ENCODE results near the gene USE1. TPM values are rescaled to one million over a fixed set of nuclear protein-coding genes. Genes with fewer than 3 reads are reported as not detected.
"Not testable (repeated sequence)": the region's sequence is repeated elsewhere in the genome, so short reads cannot be mapped to it uniquely, and the experiment has no call there.

Gene USE1
- total RNA-seq, 6 donors from 2014 or later = 21.6 to 49.3 (median 23.9) TPM

DNA sequence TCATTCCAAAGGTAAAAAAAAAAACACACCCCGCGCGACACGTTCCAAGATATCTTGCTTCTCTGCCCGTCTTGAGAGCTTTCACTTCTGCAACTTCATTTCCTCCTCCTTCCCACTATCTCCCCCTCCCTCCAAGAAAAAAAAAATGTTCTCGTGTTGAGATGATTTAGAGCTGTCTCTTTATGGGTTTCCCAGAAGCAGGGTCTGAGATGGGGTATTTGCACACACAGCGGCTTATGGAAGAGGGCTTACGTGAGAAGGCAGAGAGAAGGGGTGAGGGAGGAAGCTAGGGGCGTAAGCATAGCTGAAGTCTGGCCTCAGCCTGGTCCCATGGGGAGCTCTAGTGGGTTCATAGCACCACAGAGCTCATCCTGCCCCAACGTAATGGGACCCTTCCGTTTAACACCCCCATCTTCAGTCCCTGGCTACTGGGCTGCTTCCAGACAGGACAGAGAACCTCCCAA lies 31.3 kb upstream of the USE1 start:
- no peaks in the 10 kb centered on the region for H3K9me3 ChIP-seq
- H3K36me3 ChIP-seq = peaks cover 10 to 83% (median 56%) of the 10 kb centered on the region in 4 donors
- H3K4me1 ChIP-seq = peaks cover 0 to 13% (median 9%) of the 10 kb centered on the region in 4 donors
- H3K27ac ChIP-seq = peak overlapping the region in 3 of 4 donors; percentile 10 to 64 (median 62)
- no peak overlapping the region for H3K4me3 ChIP-seq
- TF ChIP-seq POLR2A (IDR thresholded peaks at IDR 0.05) = no peak
- TF ChIP-seq POLR2AphosphoS5 (IDR thresholded peaks at IDR 0.05) = no peak
- TF ChIP-seq, protein P1, sequence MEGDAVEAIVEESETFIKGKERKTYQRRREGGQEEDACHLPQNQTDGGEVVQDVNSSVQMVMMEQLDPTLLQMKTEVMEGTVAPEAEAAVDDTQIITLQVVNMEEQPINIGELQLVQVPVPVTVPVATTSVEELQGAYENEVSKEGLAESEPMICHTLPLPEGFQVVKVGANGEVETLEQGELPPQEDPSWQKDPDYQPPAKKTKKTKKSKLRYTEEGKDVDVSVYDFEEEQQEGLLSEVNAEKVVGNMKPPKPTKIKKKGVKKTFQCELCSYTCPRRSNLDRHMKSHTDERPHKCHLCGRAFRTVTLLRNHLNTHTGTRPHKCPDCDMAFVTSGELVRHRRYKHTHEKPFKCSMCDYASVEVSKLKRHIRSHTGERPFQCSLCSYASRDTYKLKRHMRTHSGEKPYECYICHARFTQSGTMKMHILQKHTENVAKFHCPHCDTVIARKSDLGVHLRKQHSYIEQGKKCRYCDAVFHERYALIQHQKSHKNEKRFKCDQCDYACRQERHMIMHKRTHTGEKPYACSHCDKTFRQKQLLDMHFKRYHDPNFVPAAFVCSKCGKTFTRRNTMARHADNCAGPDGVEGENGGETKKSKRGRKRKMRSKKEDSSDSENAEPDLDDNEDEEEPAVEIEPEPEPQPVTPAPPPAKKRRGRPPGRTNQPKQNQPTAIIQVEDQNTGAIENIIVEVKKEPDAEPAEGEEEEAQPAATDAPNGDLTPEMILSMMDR (IDR thresholded peaks at IDR 0.05) = no peak
- TF ChIP-seq EP300 (IDR thresholded peaks at IDR 0.05) = no peak
- ATAC-seq (ENCODE audit: low FRiP score in 2 of 2) (peak; percentile 21 to 32), DNase-seq (no peak)
- no peaks in the 10 kb centered on the region for H3K27me3 ChIP-seq
- WGBS, 2 donors = 62% methylated on average over 11 of the region's 11 CpGs

DNA sequence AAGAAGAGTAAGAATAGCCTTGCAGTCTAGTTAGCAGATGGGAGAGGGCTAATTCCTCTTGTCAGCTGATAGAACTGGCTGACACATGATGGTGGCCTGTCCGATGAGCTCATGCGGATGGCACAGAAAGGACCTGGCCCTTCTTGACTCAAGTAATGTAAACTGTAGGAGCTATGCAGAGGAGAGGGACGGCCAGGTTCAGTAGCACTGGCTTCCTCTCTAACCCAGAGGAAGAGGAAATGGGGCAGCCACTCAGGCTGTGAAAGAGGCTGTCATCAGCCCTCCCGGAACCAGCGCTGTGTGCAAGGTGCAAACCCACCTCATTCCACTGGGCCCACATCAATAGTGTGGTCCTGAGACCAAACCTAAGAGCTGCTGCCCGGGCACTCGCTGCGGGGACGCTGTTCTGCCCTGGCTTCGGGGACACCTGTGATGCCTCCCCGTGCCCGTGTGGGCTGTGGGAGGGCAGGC lies 30.8 kb upstream of the USE1 start:
- no peaks in the 10 kb centered on the region for H3K9me3 ChIP-seq
- ATAC-seq (ENCODE audit: low FRiP score in 2 of 2) (peak; percentile 10 to 25), DNase-seq (peak in 1 of 2 donors; percentile 37)
- no peak overlapping the region for H3K4me3 ChIP-seq
- peaks cover 14 to 83% (median 61%) of the 10 kb centered on the region in 4 donors for H3K36me3 ChIP-seq
- H3K27ac ChIP-seq = peak overlapping the region in 3 of 4 donors; percentile 10 to 64 (median 62)
- peaks cover 0 to 13% (median 9%) of the 10 kb centered on the region in 4 donors for H3K4me1 ChIP-seq
- WGBS, 2 donors = 83 to 98% methylated on average over 8 to 10 of the region's 12 CpGs
- no peak for TF ChIP-seq POLR2A (IDR thresholded peaks at IDR 0.05)
- no peak for TF ChIP-seq POLR2AphosphoS5 (IDR thresholded peaks at IDR 0.05)
- no peaks in the 10 kb centered on the region for H3K27me3 ChIP-seq

DNA sequence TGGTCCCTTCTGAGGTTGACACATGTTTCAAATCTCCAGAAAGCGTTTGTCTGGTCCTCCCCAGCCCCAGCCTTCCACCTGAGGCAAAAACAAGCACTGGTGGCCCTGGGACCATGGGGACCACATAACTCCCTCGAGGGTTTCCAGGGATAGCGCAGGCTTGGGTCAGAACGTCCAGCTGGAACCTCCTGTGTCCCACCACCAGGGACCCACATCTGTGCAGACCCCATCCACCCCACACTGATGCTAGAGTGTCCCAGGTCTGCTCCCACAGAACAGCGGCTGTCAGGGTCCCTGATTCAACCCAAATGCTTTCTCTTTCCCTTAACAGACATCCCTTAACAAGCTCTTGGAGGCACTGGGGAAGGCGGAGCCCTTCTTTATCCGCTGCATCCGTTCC lies 29.6 kb upstream of the USE1 start:
- H3K9me3 ChIP-seq = no peaks in the 10 kb centered on the region
- peaks cover 20 to 91% (median 69%) of the 10 kb centered on the region in 4 donors for H3K36me3 ChIP-seq
- ATAC-seq (ENCODE audit: low FRiP score in 2 of 2) = no peak

DNA sequence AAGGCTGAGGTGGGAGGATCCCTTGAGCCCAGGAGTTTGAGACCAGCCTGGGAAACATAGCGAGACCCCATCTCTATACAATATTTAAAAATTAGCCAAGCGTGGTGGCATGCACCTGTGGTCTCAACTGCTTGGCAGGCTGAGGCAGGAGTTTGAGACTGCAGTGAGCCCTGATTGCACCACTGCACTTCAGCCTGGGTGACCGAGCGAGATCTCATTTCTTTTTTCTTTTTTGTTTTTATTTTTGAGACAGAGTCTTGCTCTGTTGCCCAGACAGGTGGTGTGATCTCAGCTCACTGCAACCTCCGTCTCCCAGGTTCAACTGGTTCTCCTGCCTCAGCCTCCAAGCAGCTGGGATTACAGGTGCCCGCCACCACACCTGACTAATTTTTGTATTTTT lies 23.4 kb upstream of the USE1 start:
- WGBS, 2 donors = 83 to 96% methylated on average over 6 of the region's 6 CpGs
- not testable (repeated sequence) for H3K9me3 ChIP-seq; DNase-seq; H3K4me3 ChIP-seq; ATAC-seq (ENCODE audit: low FRiP score in 2 of 2); H3K4me1 ChIP-seq; H3K27ac ChIP-seq; H3K27me3 ChIP-seq
- H3K36me3 ChIP-seq = peaks cover 49 to 92% (median 84%) of the 10 kb centered on the region in 4 donors

More for the DNA sequence above, 29.6 kb upstream of the USE1 start:
- Histone ChIP-seq H3K4me3 (no peak overlapping the region), H3K27me3 (no peaks in the 10 kb centered on the region), H3K27ac (no peak overlapping the region), H3K4me1 (peaks cover 0 to 13% (median 9%) of the 10 kb centered on the region in 4 donors)
- TF ChIP-seq POLR2A (IDR thresholded peaks at IDR 0.05) = no peak
- 92 to 96% methylated on average over 7 to 8 of the region's 8 CpGs for WGBS, 2 donors
- DNase-seq = no peak

DNA sequence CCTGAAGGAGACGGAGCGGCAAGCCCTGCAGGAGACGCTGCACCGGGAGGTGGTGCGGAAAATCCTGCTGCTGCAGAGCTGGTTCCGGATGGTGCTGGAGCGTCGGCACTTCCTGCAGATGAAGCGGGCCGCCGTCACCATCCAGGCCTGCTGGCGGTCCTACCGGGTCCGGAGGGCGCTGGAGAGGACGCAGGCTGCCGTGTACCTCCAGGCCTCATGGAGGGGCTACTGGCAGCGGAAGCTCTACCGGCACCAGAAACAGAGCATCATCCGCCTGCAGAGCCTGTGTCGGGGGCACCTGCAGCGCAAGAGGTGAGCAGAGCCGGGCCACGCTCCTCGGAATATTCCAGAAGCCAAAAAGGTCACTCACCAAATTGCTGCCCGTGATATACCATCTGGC lies 22.4 kb upstream of the USE1 start:
- H3K27ac ChIP-seq = no peak overlapping the region
- no peaks in the 10 kb centered on the region for H3K27me3 ChIP-seq
- no peaks in the 10 kb centered on the region for H3K9me3 ChIP-seq
- DNase-seq = no peak
- H3K36me3 ChIP-seq = peaks cover 47 to 90% (median 83%) of the 10 kb centered on the region in 4 donors
- whole genome bisulfite sequencing, 2 donors = 96 to 100% methylated on average over 1 to 26 of the region's 26 CpGs
- no peaks in the 10 kb centered on the region for H3K4me1 ChIP-seq
- TF ChIP-seq POLR2AphosphoS5 (IDR thresholded peaks at IDR 0.05) (no peak), POLR2A (IDR thresholded peaks at IDR 0.05) (no peak), EP300 (IDR thresholded peaks at IDR 0.05) (no peak)
- TF ChIP-seq, protein P1 (IDR thresholded peaks at IDR 0.05) = no peak
- no peak for ATAC-seq (ENCODE audit: low FRiP score in 2 of 2)
- no peak overlapping the region for H3K4me3 ChIP-seq

DNA sequence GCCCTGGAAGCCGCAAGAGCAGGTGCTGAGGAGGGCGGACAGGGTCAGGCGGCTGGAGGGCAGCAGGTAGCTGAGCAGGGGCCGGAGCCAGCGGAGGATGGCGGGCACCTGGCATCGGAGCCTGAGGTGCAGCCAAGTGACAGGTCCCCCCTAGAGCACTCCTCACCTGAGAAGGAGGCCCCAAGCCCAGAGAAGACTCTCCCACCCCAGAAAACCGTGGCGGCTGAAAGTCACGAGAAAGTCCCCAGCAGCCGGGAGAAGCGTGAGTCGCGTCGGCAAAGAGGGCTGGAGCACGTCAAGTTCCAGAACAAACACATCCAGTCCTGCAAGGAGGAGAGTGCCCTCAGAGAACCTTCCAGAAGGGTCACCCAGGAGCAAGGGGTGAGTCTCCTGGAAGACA lies 20.5 kb upstream of the USE1 start:
- H3K9me3 ChIP-seq = no peaks in the 10 kb centered on the region
- H3K4me1 ChIP-seq = no peaks in the 10 kb centered on the region
- H3K27ac ChIP-seq = no peak overlapping the region
- DNase-seq = no peak
- peaks cover 33 to 89% (median 79%) of the 10 kb centered on the region in 4 donors for H3K36me3 ChIP-seq
- ATAC-seq (ENCODE audit: low FRiP score in 2 of 2) = no peak
- TF ChIP-seq POLR2AphosphoS5 (IDR thresholded peaks at IDR 0.05) (no peak), EP300 (IDR thresholded peaks at IDR 0.05) (no peak), POLR2A (IDR thresholded peaks at IDR 0.05) (no peak)
- TF ChIP-seq, protein P1 (IDR thresholded peaks at IDR 0.05) = no peak
- H3K27me3 ChIP-seq = no peaks in the 10 kb centered on the region
- 94 to 99% methylated on average over 16 of the region's 16 CpGs for WGBS, 2 donors
- H3K4me3 ChIP-seq = no peak overlapping the region

Data from upper lobe of left lung (tissue), 6 donors.